GOT3 (cell line): ENCODE data around the gene LMBRD1.
"Not testable (repeated sequence)": the region's sequence is repeated elsewhere in the genome, so short reads cannot be mapped to it uniquely, and the experiment has no call there.

Experiments used
- DNase-seq: peaks from one replicate; lab custom pipeline; 2025; ENCODE audit warnings: mixed read lengths; lab: John Stamatoyannopoulos, UW

LMBRD1 gene

GRCh38 chr6:69796073-69796641 is 653 bp downstream of the LMBRD1 start:
- DNase-seq: no peak

DNA sequence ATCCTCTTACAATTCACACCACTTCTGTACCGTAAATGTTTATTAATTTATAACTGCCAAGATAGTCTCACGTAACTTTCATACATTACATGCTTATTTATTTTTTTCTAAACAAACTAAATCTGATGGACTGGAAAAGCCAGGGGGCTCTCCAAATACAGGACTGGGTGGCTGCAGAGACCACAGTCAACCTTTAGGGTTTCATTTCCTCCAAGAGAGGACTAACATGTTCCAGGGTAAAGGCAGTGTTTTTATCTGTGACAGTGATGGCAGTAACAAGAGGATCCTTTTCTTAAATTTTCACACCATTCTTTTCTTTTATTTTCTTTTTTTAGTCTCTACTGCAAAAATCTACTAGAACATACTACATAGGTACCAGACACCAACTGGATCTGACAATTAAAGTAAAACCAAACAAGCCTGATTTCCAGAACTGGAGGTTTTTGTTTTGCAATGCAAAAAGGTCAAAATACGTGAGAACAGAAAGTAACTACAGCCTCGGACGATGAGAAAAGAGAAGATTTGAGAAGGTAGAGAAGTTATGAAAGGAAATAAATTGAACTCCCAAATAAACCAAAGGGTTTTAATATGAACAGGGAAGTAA is 1.2 kb downstream of the LMBRD1 start:
- DNase-seq: no peak

- no peak for DNase-seq
These were observed 4.5 kb downstream of the LMBRD1 start for GRCh38 chr6:69792292-69792691.

DNA sequence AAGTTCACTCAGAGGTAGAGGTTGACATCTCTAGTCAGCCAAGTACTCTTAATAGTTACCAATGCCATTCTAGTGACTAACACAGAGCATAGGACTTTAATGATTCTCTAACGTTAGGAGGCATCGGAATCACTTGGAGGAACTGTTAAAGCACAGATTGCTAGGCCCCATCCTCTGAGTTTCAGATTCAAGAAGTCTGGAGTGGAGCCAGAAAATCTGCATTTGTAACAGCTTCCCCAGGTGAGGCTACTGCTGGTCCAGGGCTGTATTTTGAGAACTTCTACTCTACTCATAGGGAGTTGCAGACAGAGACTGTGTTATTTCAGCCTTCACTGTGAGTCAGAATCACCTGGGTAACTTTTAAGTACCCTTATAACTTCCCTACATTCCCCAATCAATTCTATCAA is 5.7 kb downstream of the LMBRD1 start:
- no peak for DNase-seq

- DNase-seq: no peak
These were observed 6.2 kb downstream of the LMBRD1 start for GRCh38 chr6:69790629-69791028.

GRCh38 chr6:69789578-69789977 is 7.2 kb downstream of the LMBRD1 start:
- no peak for DNase-seq

GRCh38 chr6:69787436-69787835 is 9.4 kb downstream of the LMBRD1 start:
- DNase-seq: not testable (repeated sequence)

GRCh38 chr6:69785697-69786096 is 11.1 kb downstream of the LMBRD1 start:
- no peak for DNase-seq

DNA sequence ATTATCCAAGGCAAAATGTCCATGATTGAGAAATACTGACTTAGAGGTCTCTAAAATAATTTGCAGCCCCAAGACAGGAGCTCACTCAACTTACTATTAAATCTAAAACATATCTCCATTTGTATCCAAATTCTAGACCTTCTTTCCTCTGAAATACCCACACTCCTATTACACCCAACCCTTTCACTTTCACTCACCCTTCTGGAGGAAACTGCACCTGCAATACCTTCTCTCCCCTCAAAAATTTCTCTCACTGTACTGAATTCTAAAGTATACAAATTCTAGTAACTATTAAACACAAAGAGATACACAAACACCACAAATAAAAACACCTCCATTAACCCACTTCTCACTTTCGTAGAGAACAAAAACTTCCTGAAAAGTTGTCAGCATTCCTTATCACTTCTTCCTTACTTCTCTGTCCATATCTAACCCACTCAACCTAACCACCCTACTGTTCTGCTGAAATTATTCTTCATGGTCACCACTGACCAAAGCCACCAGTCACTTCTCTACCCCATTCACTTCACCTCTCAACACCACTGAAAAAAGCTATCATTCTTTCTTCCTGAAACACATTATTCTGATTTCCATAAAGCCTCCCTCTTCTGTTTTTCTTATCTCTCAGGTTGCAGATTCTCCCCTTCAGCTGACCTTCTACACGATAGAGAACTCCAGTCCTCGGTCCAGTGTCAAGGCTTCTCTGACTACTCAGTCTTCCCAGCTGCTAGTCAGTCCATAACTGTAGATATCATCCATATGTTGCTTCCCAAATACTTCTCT is 12.0 kb downstream of the LMBRD1 start:
- no peak for DNase-seq

GRCh38 chr6:69783108-69783507 is 13.7 kb downstream of the LMBRD1 start:
- no peak for DNase-seq

DNA sequence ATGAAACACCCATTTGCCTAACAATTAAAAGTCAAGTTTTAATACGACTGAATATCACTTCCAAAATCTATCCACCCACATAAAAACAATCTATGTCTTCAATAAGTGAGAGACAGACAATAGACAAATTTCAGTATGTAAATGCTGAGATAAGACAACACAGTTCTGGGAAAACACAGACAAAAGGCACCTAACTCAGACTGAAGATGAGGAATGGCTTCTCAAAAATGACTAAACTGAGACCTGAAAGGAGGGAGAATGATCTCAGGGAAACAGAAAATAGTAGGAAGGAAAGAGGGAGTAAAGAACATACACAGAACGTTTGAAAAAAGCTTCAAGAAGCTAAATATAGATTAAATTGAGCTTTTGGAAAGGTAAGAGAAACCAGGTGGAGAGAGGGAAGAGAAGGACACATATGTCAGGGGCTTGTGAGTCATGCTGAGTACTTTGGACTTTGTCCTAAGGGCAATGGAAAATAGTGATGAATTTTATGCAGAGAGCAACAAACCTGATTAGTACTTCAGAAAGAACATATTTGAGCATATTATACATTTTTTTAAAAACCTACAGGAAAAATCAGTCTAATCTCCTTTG is 16.1 kb downstream of the LMBRD1 start:
- DNase-seq: no peak

GRCh38 chr6:69775941-69776340 is 20.9 kb downstream of the LMBRD1 start:
- DNase-seq: no peak

DNA sequence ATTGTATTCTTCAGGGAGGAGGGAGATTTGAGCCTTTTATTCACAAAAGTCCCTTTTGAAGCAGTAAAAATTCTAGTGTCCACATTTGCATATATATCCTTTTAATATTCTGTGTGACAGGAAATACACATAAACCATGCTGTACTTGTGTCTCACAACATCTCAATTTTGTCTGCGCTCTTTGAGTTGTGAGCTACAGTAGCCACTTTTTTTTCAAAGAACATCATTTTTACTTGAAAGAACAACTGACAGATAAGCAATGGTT is 21.3 kb downstream of the LMBRD1 start:
- no peak for DNase-seq

DNA sequence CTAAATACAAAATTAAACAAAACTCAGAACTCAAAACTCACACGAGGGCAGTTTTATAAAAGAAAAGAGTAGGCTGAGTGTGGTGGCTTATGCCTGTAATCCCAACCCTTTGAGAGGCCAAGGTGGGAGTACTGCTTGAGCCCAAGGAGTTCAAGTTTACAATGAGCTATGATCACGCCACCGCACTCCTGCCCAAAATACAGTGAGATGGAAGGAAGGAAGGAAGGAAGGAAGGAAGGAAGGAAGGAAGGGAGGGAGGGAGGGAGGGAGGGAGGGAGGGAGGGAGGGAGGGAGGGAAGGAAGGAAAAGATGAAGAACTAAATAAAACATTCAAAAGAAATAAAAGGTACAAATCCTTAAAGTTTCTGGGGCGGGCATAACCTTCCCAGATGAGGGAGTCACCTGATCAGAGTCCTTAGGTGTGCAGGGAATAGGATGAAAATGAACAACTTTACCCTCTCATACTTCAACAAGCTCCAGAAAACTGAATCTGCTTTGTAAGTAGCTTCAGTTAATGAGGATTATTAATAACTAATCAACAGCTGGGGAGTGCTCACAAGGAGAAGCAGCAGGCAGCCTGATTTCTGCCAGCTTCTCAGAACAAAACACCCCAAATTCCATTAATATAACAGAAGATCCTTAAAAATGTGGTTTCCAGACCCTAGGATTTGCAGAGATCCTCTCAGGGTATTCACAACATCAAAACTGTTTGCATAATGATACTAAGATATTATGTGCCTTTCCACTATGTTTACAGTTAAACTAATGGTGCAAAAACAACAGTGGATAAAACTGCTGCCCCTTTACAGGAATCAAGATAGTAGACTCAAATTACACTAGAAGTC is 21.8 kb downstream of the LMBRD1 start:
- DNase-seq: no peak

GRCh38 chr6:69771158-69771906 is 25.5 kb downstream of the LMBRD1 start:
- DNase-seq: no peak

- no peak for DNase-seq
These were observed 28.1 kb downstream of the LMBRD1 start for GRCh38 chr6:69768664-69769063.

GRCh38 chr6:69763763-69764162 is 33.0 kb downstream of the LMBRD1 start:
- DNase-seq: no peak

DNA sequence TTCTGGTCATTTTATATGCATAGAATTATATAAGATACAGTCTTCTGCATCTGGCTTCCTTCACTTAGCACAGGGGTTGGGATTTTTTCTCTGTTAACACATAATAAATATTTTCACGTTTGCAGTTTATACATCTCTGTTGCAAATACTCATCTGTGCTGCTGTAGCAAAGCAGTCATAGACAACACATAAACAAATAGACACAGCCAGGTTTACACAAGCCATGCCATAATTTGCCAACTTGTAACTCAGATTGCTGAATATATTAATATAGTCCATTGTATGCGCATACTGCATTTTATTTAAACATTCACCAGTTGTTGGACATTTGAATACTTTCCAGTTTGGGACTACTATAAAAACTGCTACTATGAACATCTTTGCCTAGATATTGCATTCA is 35.0 kb downstream of the LMBRD1 start:
- DNase-seq: no peak

- DNase-seq: no peak
These were observed 38.6 kb downstream of the LMBRD1 start for GRCh38 chr6:69758214-69758613.

DNA sequence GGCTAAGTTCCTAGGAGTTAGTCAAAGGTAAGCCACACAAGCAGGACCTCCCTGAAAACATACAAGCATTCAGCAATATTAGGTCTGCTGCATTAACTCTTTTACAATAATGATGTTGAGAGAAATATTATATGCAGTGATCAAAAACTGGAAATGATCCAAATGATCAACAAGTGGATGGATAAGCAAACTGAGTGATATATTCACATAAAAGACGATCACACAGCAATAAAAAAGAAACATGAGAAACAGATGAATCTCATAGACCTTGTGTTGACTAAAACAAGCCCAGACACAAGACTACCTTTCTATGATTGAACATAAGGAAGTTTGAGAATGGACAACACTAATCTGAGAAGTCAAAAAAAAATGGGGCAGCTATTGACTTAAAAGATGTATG is 39.9 kb downstream of the LMBRD1 start:
- no peak for DNase-seq

DNA sequence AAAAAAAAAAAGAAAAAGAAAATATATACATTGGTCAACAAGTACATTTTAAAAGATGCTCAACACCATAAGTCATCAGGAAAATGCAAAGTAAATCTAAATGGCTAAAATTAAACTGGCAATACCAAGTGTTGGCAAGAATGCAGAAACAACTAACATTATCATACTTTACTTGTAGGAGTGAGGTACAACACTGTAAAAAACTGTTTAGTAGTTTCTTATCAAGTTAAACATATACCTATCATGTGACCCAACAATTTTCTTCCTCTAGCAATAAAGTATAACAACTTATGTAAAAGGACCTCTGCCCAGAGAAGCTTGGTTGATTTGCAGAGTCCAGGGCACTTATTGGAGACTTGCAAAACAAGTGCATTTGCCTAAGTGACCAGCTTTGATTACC is 40.4 kb downstream of the LMBRD1 start:
- DNase-seq: no peak

DNA sequence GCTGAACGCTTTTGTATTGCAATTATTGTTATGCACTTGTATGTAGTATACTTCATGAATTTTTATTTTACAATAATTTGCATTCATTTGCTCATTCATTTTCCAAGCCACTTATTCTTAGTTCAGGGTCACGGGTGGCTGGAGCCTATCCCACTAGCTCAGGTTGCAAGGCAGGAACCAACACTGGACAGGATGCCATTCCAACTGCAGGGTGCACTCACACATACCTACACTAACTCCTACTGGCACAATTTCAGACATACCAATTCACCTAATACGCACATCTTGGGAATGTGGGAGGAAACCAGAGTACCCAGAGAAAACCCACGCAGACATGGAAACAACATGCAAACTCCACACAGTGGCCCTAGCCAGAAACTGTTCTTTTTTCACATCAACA is 61.8 kb downstream of the LMBRD1 start:
- DNase-seq: no peak
